SK-N-SH (cell line): ENCODE data around the gene PKP1. TPM values are rescaled to one million over a fixed set of nuclear protein-coding genes. Genes with fewer than 3 reads are reported as not detected.

Source experiments
- CTCF ChIA-PET: fragments of 300-600, 350-600 bp; formaldehyde crosslinking; extraction: SDS; loops from one replicate; lab custom pipeline; 2021; lab: Yijun Ruan, JAX
- POLR2A ChIA-PET: fragments of 350-600 bp; sonication (Branson Sonifier 250); formaldehyde crosslinking; extraction: SDS; loops from one replicate; lab custom pipeline; 2020; ENCODE audit warnings: antibody characterized with exemption, inconsistent platforms; lab: Yijun Ruan, JAX
- DNase-seq: peaks from one replicate; pipeline ENCODE4 v3.0.0; 2012
- H2AFZ ChIP-seq: fragments of 200-600 bp; sonication (generic); 2 replicates; pipeline ENCODE4 v1.8.1; 2016; ENCODE audit warnings: antibody characterized with exemption, mild to moderate bottlenecking, low read depth
- H3F3A ChIP-seq: fragments of 200-600 bp; sonication (generic); replicated peaks from 2 replicates; pipeline ENCODE3; 2016; ENCODE audit warnings: antibody characterized with exemption, mild to moderate bottlenecking; ENCODE audit not compliant: insufficient read depth
- H3K27ac ChIP-seq, 2 experiments: fragments of 200-500 bp in 1 of 2; fragments of 200-600 bp in 1 of 2; sonication (Bioruptor generic) in 1 of 2; sonication (generic), shearing (Covaris generic) in 1 of 2; 2 replicates each; pipeline versions ENCODE4 v1.5.1 to v1.6.1; 2014 to 2016; ENCODE audit warnings: low read depth in 2 of 2, inconsistent platforms in 1 of 2, low read length in 1 of 2, mild to moderate bottlenecking in 1 of 2, mixed read lengths in 1 of 2
- H3K27me3 ChIP-seq: fragments of 200-600 bp; sonication (generic), shearing (Covaris generic); 2 replicates; pipeline ENCODE4 v1.6.1; 2016; ENCODE audit warnings: mixed run types; ENCODE audit not compliant: insufficient read depth
- H3K36me3 ChIP-seq, 2 experiments: fragments of 200-500 bp in 1 of 2; fragments of 200-600 bp in 1 of 2; sonication (Bioruptor generic) in 1 of 2; sonication (generic) in 1 of 2; replicated peaks in 1 of 2; 2 replicates each; pipeline versions ENCODE3 to v1.5.1; 2014 to 2016; ENCODE audit warnings: low read length in 1 of 2, mild to moderate bottlenecking in 1 of 2; ENCODE audit not compliant: insufficient read depth in 2 of 2, control insufficient read depth in 1 of 2
- H3K4me1 ChIP-seq, 2 experiments: fragments of 200-500 bp in 1 of 2; fragments of 200-600 bp in 1 of 2; sonication (Bioruptor generic) in 1 of 2; sonication (generic), shearing (Covaris generic) in 1 of 2; 2 replicates each; pipeline versions ENCODE4 v1.5.1 to v1.6.1; 2014 to 2016; ENCODE audit warnings: low read depth in 1 of 2, low read length in 1 of 2, mixed run types in 1 of 2; ENCODE audit not compliant: insufficient read depth in 2 of 2, control insufficient read depth in 1 of 2
- H3K4me2 ChIP-seq: fragments of 200-600 bp; sonication (generic), shearing (Covaris generic); 2 replicates; pipeline ENCODE4 v1.6.1; 2017; ENCODE audit warnings: mixed run types
- H3K4me3 ChIP-seq, 2 experiments: fragments of 200-500 bp in 1 of 2; fragments of 200-600 bp in 1 of 2; sonication (Bioruptor generic) in 1 of 2; sonication (generic), shearing (Covaris generic) in 1 of 2; 2 replicates each; pipeline versions ENCODE4 v1.5.1 to v1.8.1; 2014 to 2016; ENCODE audit warnings: low read depth in 2 of 2, inconsistent platforms in 1 of 2, low read length in 1 of 2, mild to moderate bottlenecking in 1 of 2, mixed read lengths in 1 of 2, moderate library complexity in 1 of 2
- H3K79me2 ChIP-seq: fragments of 200-600 bp; sonication (generic); 2 replicates; pipeline ENCODE4 v1.8.1; 2017; ENCODE audit warnings: mild to moderate bottlenecking; ENCODE audit not compliant: insufficient read depth
- H3K9ac ChIP-seq: fragments of 200-600 bp; sonication (generic); 2 replicates; pipeline ENCODE4 v1.6.1; 2017; ENCODE audit warnings: mixed run types
- H3K9me2 ChIP-seq: fragments of 200-600 bp; sonication (generic); 2 replicates; pipeline ENCODE4 v1.6.1; 2017; ENCODE audit warnings: mixed run types
- H3K9me3 ChIP-seq: fragments of 200-600 bp; sonication (generic); 2 replicates; pipeline ENCODE4 v1.6.1; 2017; ENCODE audit warnings: mixed run types, mild to moderate bottlenecking, moderate library complexity
- H4K20me1 ChIP-seq: fragments of 200-600 bp; sonication (generic); 2 replicates; pipeline ENCODE4 v1.6.1; 2017; ENCODE audit warnings: mild to moderate bottlenecking, mixed run types; ENCODE audit not compliant: insufficient read depth
- ELF1 ChIP-seq: IDR thresholded peaks from 2 replicates; pipeline ENCODE4 v1.4.0; 2012
- MAX ChIP-seq: IDR thresholded peaks from 2 replicates; pipeline ENCODE4 v1.4.0; 2012; ENCODE audit warnings: low read depth
- RAD21 ChIP-seq: IDR thresholded peaks from 2 replicates; pipeline ENCODE4 v1.6.1; 2012; ENCODE audit warnings: mild to moderate bottlenecking, low read length
- REST ChIP-seq: IDR thresholded peaks from 2 replicates; pipeline ENCODE4 v1.6.1; 2012; ENCODE audit warnings: mild to moderate bottlenecking, low read depth, low read length, moderate library complexity
- SIN3A ChIP-seq: IDR thresholded peaks from 2 replicates; pipeline ENCODE4 v1.6.1; 2012; ENCODE audit warnings: low read depth, mild to moderate bottlenecking, low read length, moderate library complexity, borderline replicate concordance
- SMC3 ChIP-seq: IDR thresholded peaks from 2 replicates; pipeline ENCODE4 v1.6.1; 2012; ENCODE audit warnings: low read depth, low read length, improper control_type of control experiment
- TAF1 ChIP-seq: IDR thresholded peaks from 2 replicates; pipeline ENCODE4 v1.6.1; 2012; ENCODE audit warnings: low read depth, mild to moderate bottlenecking, low read length, moderate library complexity, borderline replicate concordance
- WGBS: methylation state at CpG from one replicate; pipeline ENCODE4 v1.1.6; 2017; ENCODE audit warnings: low lambda C conversion rate; 5-methylcytosine and 5-hydroxymethylcytosine counted together
- polyA plus RNA-seq, 3 experiments: library from polyadenylated mRNA; depleted of rRNA; stranded (reverse); fragments of >200 nt; gene quantifications; 2 replicates each; pipeline ENCODE4 v1.2.3, GENCODE V29; 2012
- TF ChIP-seq, protein P1 (sequence below): IDR thresholded peaks from 2 replicates; pipeline ENCODE4 v1.4.0; 2012; ENCODE audit warnings: low read depth, borderline replicate concordance

PKP1 gene
- polyA plus RNA-seq, 1 of the 3 experiments (the other 2 are of a cell fraction) = not detected

DNA sequence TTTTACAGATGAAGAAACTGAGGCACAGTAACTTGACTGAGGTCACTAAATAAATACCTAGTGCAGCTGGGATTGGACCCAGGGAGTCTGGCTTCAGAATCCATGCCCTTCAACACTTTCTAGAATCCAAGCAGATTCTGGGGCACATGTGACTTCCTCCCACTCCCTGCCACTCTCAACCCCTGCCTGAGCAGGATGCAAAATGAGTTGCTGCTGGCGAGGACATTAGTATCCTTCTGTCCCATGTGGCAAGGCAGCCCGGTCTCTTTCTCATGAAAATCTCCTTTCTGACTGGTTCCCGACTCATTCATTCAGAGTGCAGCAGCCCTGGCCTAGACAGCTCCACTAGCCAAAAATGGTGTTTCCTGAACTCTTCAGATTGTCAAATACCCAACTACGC is 65.8 kb downstream of the PKP1 start:
- H3K36me3 ChIP-seq = no peaks in the 10 kb centered on the region
- H3K79me2 ChIP-seq = no peaks in the 10 kb centered on the region
- POLR2A ChIA-PET = no interaction called here
- H3K4me1 ChIP-seq = peaks cover 0 to 7% of the 10 kb centered on the region in 2 experiments; a peak in 2 of 4 replicates
- H3K27me3 ChIP-seq = no peaks in the 10 kb centered on the region
- H3K4me2 ChIP-seq = no peak overlapping the region
- H3F3A ChIP-seq = no peaks in the 10 kb centered on the region
- H3K9me3 ChIP-seq = no peaks in the 10 kb centered on the region
- CTCF ChIA-PET = interaction anchor here (0.8 to 7.7 kb wide), 15 partner anchors 11 to 123 kb away, joined by 3 to 143 read pairs (median 5); no protein-coding TSS in a partner anchor
- H3K27ac ChIP-seq = no peak overlapping the region
- H3K9ac ChIP-seq = no peak overlapping the region
- TF ChIP-seq, protein P1, sequence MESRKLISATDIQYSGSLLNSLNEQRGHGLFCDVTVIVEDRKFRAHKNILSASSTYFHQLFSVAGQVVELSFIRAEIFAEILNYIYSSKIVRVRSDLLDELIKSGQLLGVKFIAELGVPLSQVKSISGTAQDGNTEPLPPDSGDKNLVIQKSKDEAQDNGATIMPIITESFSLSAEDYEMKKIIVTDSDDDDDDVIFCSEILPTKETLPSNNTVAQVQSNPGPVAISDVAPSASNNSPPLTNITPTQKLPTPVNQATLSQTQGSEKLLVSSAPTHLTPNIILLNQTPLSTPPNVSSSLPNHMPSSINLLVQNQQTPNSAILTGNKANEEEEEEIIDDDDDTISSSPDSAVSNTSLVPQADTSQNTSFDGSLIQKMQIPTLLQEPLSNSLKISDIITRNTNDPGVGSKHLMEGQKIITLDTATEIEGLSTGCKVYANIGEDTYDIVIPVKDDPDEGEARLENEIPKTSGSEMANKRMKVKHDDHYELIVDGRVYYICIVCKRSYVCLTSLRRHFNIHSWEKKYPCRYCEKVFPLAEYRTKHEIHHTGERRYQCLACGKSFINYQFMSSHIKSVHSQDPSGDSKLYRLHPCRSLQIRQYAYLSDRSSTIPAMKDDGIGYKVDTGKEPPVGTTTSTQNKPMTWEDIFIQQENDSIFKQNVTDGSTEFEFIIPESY = no peak
- TF ChIP-seq REST (no peak), TAF1 (no peak), SMC3 (no peak)
- 81% methylated on average over 4 of the region's 4 CpGs for WGBS
- H3K4me3 ChIP-seq = no peak overlapping the region
- H2AFZ ChIP-seq = no peak overlapping the region
- no peak for DNase-seq
- H3K9me2 ChIP-seq = no peaks in the 10 kb centered on the region
- H4K20me1 ChIP-seq = no peaks in the 10 kb centered on the region

DNA sequence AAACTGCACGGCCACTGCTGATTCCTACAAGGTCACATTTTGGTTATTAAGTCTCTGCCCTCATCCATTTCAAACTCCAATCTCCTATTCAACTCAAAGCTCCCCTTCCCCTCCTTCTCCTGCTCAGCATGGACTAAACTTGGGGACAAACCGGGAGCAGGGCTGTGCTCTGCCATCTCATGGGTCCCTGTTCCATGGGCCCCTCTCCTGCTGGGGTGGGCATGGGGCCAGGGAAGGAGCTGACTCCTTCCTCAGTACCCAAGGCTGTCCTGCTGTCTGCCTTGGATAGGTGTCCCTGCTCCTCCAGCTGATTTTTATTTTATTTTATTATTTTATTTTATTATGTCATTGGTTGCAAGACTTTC is 67.0 kb downstream of the PKP1 start:
- no peaks in the 10 kb centered on the region for H3K9me2 ChIP-seq
- no peaks in the 10 kb centered on the region for H3K36me3 ChIP-seq
- no peak overlapping the region for H3K4me3 ChIP-seq
- POLR2A ChIA-PET = no interaction called here
- no peaks in the 10 kb centered on the region for H4K20me1 ChIP-seq
- H3F3A ChIP-seq = no peaks in the 10 kb centered on the region
- peaks cover 0 to 7% of the 10 kb centered on the region in 2 experiments; a peak in 2 of 4 replicates for H3K4me1 ChIP-seq
- 46% methylated on average over 2 of the region's 2 CpGs for WGBS
- CTCF ChIA-PET = interaction anchor here (5.9 to 7.7 kb wide), 3 partner anchors 10 to 98 kb away, joined by 103 to 143 read pairs (median 126); no protein-coding TSS in a partner anchor
- H3K79me2 ChIP-seq = no peaks in the 10 kb centered on the region
- H3K9me3 ChIP-seq = no peaks in the 10 kb centered on the region
- H3K4me2 ChIP-seq = no peak overlapping the region
- DNase-seq = no peak
- TF ChIP-seq RAD21 = no peak
- no peak for TF ChIP-seq MAX
- no peak for TF ChIP-seq ELF1
- no peak for TF ChIP-seq SIN3A
- no peak overlapping the region for H3K9ac ChIP-seq
- no peaks in the 10 kb centered on the region; the same call in 1 of the 2 replicates for H3K27me3 ChIP-seq
- no peak overlapping the region for H2AFZ ChIP-seq
- H3K27ac ChIP-seq = no peak overlapping the region
